ENCODE results near the gene MRPL12. TPM values are rescaled to one million over a fixed set of nuclear protein-coding genes. Genes with fewer than 3 reads are reported as not detected.
A peak's percentile ranks its signal among the peaks of the same experiment; 100 is the strongest.

Gene MRPL12
- total and polyA plus RNA-seq, 2 donors from 2014 or later, result 52.4 to 251 TPM

DNA sequence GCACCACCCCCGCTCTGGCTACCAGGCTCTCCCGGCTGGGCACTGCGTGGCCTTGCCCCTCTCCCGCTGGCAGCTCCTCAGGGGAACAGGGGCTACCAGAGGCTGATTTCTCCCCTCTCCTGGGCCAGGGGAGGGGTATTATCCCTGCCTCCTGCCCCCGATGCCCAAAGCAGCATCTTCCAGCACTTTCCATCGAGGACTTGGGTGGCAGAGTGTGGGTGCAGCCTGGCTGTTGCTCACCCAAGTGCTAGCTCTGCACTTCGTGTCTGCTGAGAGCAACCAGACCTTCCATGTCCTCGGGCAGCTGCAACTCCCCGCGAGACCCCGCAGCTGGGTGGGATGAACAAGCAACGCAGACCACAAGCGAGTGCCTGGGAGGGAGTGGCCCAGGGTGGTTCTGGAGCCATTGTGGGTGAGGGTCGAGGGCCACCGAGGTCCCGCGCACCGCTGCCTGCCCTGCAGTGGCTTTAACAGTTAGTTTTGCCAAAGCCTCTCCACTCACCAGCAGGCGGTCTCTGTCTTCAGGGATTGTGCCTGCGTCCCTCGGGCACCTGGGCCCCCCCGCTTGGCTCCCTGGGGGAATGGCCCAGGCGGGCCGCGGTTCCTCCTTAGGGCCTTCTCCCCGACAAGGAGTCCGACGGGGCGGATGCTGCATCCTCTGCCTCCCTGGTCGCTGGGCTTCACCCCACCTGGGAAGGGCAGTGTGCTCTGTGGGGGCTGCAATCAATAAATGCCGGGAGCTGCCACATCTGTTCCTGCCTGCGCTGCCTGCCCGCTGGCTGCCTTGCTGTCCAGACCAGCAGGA is 17.3 kb downstream of the MRPL12 start:
- Histone ChIP-seq H3K4me3 (ENCODE audit: low read length in 3 of 3) (no peak overlapping the region), H3K27ac (ENCODE audit: low read depth in 2 of 2, low read length in 2 of 2) (no peak overlapping the region), H3K36me3 (ENCODE audit: control insufficient read depth in 2 of 3, insufficient read depth in 3 of 3, low read length in 3 of 3) (no peaks in the 10 kb centered on the region), H3K9ac (ENCODE audit: low read length in 3 of 3) (no peak overlapping the region), H3K9me3 (ENCODE audit: control insufficient read depth in 2 of 3, insufficient read depth in 1 of 3, low read length in 3 of 3) (no peaks in the 10 kb centered on the region), H3K4me1 (ENCODE audit: control insufficient read depth in 2 of 3, insufficient read depth in 2 of 3, low read depth in 1 of 3, low read length in 3 of 3) (peaks cover 0 to 6% (median 4%) of the 10 kb centered on the region in 3 donors), H3K27me3 (ENCODE audit: control insufficient read depth, insufficient read depth, low read length) (no peaks in the 10 kb centered on the region)
- FAIRE-seq, result no peak
- no peak for DNase-seq
- intact Hi-C loops (cut with DNase I), result no loop called here
- TF ChIP-seq, protein P1, sequence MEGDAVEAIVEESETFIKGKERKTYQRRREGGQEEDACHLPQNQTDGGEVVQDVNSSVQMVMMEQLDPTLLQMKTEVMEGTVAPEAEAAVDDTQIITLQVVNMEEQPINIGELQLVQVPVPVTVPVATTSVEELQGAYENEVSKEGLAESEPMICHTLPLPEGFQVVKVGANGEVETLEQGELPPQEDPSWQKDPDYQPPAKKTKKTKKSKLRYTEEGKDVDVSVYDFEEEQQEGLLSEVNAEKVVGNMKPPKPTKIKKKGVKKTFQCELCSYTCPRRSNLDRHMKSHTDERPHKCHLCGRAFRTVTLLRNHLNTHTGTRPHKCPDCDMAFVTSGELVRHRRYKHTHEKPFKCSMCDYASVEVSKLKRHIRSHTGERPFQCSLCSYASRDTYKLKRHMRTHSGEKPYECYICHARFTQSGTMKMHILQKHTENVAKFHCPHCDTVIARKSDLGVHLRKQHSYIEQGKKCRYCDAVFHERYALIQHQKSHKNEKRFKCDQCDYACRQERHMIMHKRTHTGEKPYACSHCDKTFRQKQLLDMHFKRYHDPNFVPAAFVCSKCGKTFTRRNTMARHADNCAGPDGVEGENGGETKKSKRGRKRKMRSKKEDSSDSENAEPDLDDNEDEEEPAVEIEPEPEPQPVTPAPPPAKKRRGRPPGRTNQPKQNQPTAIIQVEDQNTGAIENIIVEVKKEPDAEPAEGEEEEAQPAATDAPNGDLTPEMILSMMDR (IDR thresholded peaks at IDR 0.05; ENCODE audit: borderline replicate concordance, extremely low read depth, insufficient read depth), result no peak

GRCh38 chr17:81722184-81723120 is 19.3 kb downstream of the MRPL12 start:
- H3K9ac ChIP-seq (ENCODE audit: low read length in 3 of 3), result no peak overlapping the region
- TF ChIP-seq, protein P1 (IDR thresholded peaks at IDR 0.05; ENCODE audit: borderline replicate concordance, extremely low read depth, insufficient read depth), result no peak
- no peaks in the 10 kb centered on the region for H3K9me3 ChIP-seq (ENCODE audit: control insufficient read depth in 2 of 3, insufficient read depth in 1 of 3, low read length in 3 of 3)
- H3K36me3 ChIP-seq (ENCODE audit: control insufficient read depth in 2 of 3, insufficient read depth in 3 of 3, low read length in 3 of 3), result no peaks in the 10 kb centered on the region
- FAIRE-seq (no peak), DNase-seq (peak in 1 of 5 donors; percentile 91)
- H3K4me3 ChIP-seq (ENCODE audit: low read length in 3 of 3), result no peak overlapping the region
- H3K27me3 ChIP-seq (ENCODE audit: control insufficient read depth, insufficient read depth, low read length), result no peaks in the 10 kb centered on the region
- H3K4me1 ChIP-seq (ENCODE audit: control insufficient read depth in 2 of 3, insufficient read depth in 2 of 3, low read depth in 1 of 3, low read length in 3 of 3), result peaks cover 0 to 6% (median 4%) of the 10 kb centered on the region in 3 donors
- H3K27ac ChIP-seq (ENCODE audit: low read depth in 2 of 2, low read length in 2 of 2), result peak overlapping the region in 1 of 2 donors; percentile 43
- intact Hi-C loops (cut with DNase I), result no loop called here

DNA sequence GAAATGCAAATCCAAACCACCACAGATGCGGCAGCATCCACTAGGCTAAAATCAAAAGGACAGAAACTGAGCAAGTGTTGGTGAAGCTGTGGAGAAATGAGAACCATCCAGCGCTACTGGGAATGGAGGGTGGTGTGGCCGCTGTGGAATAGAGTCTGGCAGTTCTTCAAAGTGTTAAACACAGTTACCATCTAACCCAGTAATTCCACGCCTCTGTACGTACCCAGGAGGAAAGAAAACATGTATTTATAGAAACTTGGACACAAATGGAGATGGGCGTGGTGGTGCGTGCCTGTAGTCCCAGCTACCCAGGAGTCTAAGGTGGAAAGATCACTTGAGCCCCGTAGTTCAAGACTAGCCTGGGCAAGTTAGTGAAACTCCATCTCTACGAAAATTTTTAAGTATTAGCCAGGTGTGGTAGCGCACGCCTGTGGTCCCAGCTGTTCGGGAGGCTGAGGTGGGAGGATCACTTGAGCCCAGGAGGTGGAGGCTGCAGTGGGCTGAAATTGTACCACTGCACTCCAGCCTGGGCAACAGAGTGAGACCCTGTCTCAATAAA is 20.6 kb downstream of the MRPL12 start:
- no peak for DNase-seq
- Histone ChIP-seq H3K4me1 (ENCODE audit: control insufficient read depth in 2 of 3, insufficient read depth in 2 of 3, low read depth in 1 of 3, low read length in 3 of 3) (peaks cover 0 to 6% (median 4%) of the 10 kb centered on the region in 3 donors), H3K36me3 (ENCODE audit: control insufficient read depth in 2 of 3, insufficient read depth in 3 of 3, low read length in 3 of 3) (no peaks in the 10 kb centered on the region), H3K27me3 (ENCODE audit: control insufficient read depth, insufficient read depth, low read length) (no peaks in the 10 kb centered on the region), H3K4me3 (ENCODE audit: low read length in 3 of 3) (no peak overlapping the region), H3K9ac (ENCODE audit: low read length in 3 of 3) (no peak overlapping the region), H3K27ac (ENCODE audit: low read depth in 2 of 2, low read length in 2 of 2) (no peak overlapping the region), H3K9me3 (ENCODE audit: control insufficient read depth in 2 of 3, insufficient read depth in 1 of 3, low read length in 3 of 3) (no peaks in the 10 kb centered on the region)
- TF ChIP-seq, protein P1 (IDR thresholded peaks at IDR 0.05; ENCODE audit: borderline replicate concordance, extremely low read depth, insufficient read depth), result no peak
- intact Hi-C loops (cut with DNase I), result no loop called here
- FAIRE-seq, result no peak
